ENCODE data around the gene MED12L.

The MED12L gene

DNA sequence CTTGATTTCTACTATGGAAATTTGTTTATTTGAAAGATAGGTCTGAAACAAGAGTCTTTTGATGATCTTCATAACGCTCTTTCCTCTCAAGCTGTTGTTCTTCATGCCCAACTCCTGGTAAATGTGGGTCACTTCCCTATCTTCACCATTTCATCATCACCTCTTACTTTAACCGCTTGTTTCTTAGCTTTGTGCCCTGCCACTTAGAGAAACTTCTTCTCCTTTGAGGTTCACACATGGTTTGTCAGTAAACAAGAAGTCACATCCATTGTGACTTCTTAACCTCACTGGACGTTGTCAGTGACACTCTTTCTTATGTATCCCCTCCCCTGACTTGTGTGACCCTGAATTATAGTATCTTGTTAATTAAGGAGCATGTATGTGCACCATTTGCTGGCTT lies 260.8 kb downstream of the MED12L start:
- Histone ChIP-seq H3K4me2 (ENCODE audit: low read depth, low read length) (no peak overlapping the region), H3F3A (ENCODE audit: insufficient read depth, low read length) (no peaks in the 10 kb centered on the region), H3K9ac (ENCODE audit: low read length) (no peak overlapping the region), H4K20me1 (ENCODE audit: insufficient read depth, low read length) (no peaks in the 10 kb centered on the region), H3K9me2 (replicated peaks; ENCODE audit: insufficient read depth, low read length) (no peaks in the 10 kb centered on the region), H3K9me3 (replicated peaks; ENCODE audit: insufficient read depth, low read length) (no peaks in the 10 kb centered on the region), H3K4me3 (ENCODE audit: low read length) (no peak overlapping the region), H2AFZ (ENCODE audit: low read length) (no peak overlapping the region), H3K36me3 (replicated peaks; ENCODE audit: insufficient read depth, low read length) (no peaks in the 10 kb centered on the region), H3K27ac (ENCODE audit: low read length) (no peak overlapping the region), H3K79me2 (ENCODE audit: low read length) (no peaks in the 10 kb centered on the region), H3K4me1 (ENCODE audit: low read length) (peaks cover 4% of the 10 kb centered on the region), H3K27me3 (replicated peaks; ENCODE audit: insufficient read depth, low read length) (no peaks in the 10 kb centered on the region)
- no peak for DNase-seq
- TF ChIP-seq EZH2phosphoT487 (IDR thresholded peaks at IDR 0.05; ENCODE audit: low read length): no peak
- no peak for TF ChIP-seq EZH2 (optimal IDR thresholded peaks at IDR 0.05; ENCODE audit: low read depth, low read length)
- TF ChIP-seq, protein P1, sequence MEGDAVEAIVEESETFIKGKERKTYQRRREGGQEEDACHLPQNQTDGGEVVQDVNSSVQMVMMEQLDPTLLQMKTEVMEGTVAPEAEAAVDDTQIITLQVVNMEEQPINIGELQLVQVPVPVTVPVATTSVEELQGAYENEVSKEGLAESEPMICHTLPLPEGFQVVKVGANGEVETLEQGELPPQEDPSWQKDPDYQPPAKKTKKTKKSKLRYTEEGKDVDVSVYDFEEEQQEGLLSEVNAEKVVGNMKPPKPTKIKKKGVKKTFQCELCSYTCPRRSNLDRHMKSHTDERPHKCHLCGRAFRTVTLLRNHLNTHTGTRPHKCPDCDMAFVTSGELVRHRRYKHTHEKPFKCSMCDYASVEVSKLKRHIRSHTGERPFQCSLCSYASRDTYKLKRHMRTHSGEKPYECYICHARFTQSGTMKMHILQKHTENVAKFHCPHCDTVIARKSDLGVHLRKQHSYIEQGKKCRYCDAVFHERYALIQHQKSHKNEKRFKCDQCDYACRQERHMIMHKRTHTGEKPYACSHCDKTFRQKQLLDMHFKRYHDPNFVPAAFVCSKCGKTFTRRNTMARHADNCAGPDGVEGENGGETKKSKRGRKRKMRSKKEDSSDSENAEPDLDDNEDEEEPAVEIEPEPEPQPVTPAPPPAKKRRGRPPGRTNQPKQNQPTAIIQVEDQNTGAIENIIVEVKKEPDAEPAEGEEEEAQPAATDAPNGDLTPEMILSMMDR (IDR thresholded peaks at IDR 0.05; ENCODE audit: low read length): no peak

DNA sequence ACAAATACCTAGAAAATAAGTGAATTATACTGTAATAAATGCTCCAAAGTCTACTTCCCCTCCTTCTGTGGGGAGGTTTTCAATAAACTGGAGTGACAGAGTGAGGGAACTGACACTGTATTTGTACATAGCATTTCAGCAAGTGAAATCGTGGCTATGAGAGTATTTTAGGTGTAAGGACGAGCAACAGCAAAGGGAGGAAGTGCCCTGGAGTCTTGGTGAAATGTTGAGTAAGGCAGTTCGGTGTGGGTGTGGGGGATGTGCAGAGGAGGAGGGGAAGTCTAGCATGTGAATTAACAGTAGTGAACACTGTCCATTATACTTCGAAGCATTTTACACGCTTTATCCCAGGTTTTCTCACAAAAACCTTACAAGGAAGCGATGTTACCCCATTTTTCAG lies 262.0 kb downstream of the MED12L start:
- TF ChIP-seq EZH2 (optimal IDR thresholded peaks at IDR 0.05; ENCODE audit: low read depth, low read length) (no peak), EZH2phosphoT487 (IDR thresholded peaks at IDR 0.05; ENCODE audit: low read length) (no peak)
- TF ChIP-seq, protein P1 (IDR thresholded peaks at IDR 0.05; ENCODE audit: low read length): no peak
- Histone ChIP-seq H3K4me2 (ENCODE audit: low read depth, low read length) (no peak overlapping the region), H3K27me3 (replicated peaks; ENCODE audit: insufficient read depth, low read length) (no peaks in the 10 kb centered on the region), H2AFZ (ENCODE audit: low read length) (no peak overlapping the region), H4K20me1 (ENCODE audit: insufficient read depth, low read length) (no peaks in the 10 kb centered on the region), H3K9me2 (replicated peaks; ENCODE audit: insufficient read depth, low read length) (no peaks in the 10 kb centered on the region), H3F3A (ENCODE audit: insufficient read depth, low read length) (0 out of 2 replicates have a peak, but pooled peaks cover 4% of the 10 kb centered on the region), H3K4me3 (ENCODE audit: low read length) (no peak overlapping the region), H3K4me1 (ENCODE audit: low read length) (peaks cover 11% of the 10 kb centered on the region), H3K36me3 (replicated peaks; ENCODE audit: insufficient read depth, low read length) (no peaks in the 10 kb centered on the region), H3K27ac (ENCODE audit: low read length) (no peak overlapping the region), H3K9me3 (replicated peaks; ENCODE audit: insufficient read depth, low read length) (no peaks in the 10 kb centered on the region), H3K9ac (ENCODE audit: low read length) (no peak overlapping the region), H3K79me2 (ENCODE audit: low read length) (no peaks in the 10 kb centered on the region)
- DNase-seq: no peak

DNA sequence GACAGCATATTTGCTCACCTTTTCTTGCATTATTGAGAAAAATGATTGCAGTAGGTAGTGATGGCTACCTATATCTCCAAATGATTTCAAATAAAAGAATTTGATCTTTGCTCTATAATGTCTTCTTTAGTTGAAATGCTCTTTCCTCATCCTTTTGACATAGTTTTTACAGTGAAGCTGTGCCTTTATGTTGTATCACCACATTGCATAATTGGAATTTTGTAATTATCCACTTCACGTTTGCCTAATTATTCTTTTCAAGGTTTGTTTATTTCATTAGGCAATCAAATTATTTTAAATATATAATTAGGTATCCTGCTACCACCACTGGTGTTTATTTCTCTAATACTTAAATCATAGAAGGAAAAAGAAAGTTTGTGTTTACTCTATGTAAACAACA lies 265.2 kb downstream of the MED12L start:
- Histone ChIP-seq H4K20me1 (ENCODE audit: insufficient read depth, low read length) (no peaks in the 10 kb centered on the region), H3K36me3 (replicated peaks; ENCODE audit: insufficient read depth, low read length) (no peaks in the 10 kb centered on the region), H3F3A (ENCODE audit: insufficient read depth, low read length) (0 out of 2 replicates have a peak, but pooled peaks cover 4% of the 10 kb centered on the region), H3K9me3 (replicated peaks; ENCODE audit: insufficient read depth, low read length) (no peaks in the 10 kb centered on the region), H3K4me2 (ENCODE audit: low read depth, low read length) (no peak overlapping the region), H3K9ac (ENCODE audit: low read length) (no peak overlapping the region), H2AFZ (ENCODE audit: low read length) (no peak overlapping the region), H3K79me2 (ENCODE audit: low read length) (no peaks in the 10 kb centered on the region), H3K9me2 (replicated peaks; ENCODE audit: insufficient read depth, low read length) (no peaks in the 10 kb centered on the region), H3K4me3 (ENCODE audit: low read length) (no peak overlapping the region), H3K4me1 (ENCODE audit: low read length) (peaks cover 11% of the 10 kb centered on the region), H3K27me3 (replicated peaks; ENCODE audit: insufficient read depth, low read length) (no peaks in the 10 kb centered on the region), H3K27ac (ENCODE audit: low read length) (no peak overlapping the region)
- no peak for DNase-seq
- no peak for TF ChIP-seq EZH2phosphoT487 (IDR thresholded peaks at IDR 0.05; ENCODE audit: low read length)

DNA sequence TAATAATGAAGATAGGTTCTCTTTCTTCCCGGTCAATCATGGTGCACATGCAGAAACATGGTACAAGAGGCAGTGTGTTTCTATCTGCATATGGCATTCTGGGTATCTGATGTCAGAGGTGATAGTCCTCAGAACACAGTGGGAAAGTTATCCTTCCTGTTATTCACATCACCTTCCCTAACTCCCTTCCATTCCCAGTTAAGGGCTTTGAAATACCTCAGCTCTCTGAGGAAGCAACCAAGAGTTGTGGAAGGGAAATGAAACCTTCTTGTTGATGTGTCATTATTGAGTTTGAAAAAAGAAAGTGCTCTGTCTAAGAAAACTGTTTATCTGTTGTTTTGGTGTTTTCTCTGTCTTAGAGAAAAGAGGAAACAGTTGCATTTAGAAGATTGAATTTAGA lies 265.8 kb downstream of the MED12L start:
- Histone ChIP-seq H3K9me2 (replicated peaks; ENCODE audit: insufficient read depth, low read length) (no peaks in the 10 kb centered on the region), H3K36me3 (replicated peaks; ENCODE audit: insufficient read depth, low read length) (no peaks in the 10 kb centered on the region), H3K9ac (ENCODE audit: low read length) (no peak overlapping the region), H2AFZ (ENCODE audit: low read length) (no peak overlapping the region), H3K4me3 (ENCODE audit: low read length) (no peak overlapping the region), H4K20me1 (ENCODE audit: insufficient read depth, low read length) (no peaks in the 10 kb centered on the region), H3F3A (ENCODE audit: insufficient read depth, low read length) (0 out of 2 replicates have a peak, but pooled peaks cover 4% of the 10 kb centered on the region), H3K4me2 (ENCODE audit: low read depth, low read length) (no peak overlapping the region; the same call in 1 of the 2 replicates), H3K9me3 (replicated peaks; ENCODE audit: insufficient read depth, low read length) (no peaks in the 10 kb centered on the region), H3K27me3 (replicated peaks; ENCODE audit: insufficient read depth, low read length) (no peaks in the 10 kb centered on the region), H3K79me2 (ENCODE audit: low read length) (no peaks in the 10 kb centered on the region), H3K27ac (ENCODE audit: low read length) (no peak overlapping the region), H3K4me1 (ENCODE audit: low read length) (peaks cover 11% of the 10 kb centered on the region)
- no peak for TF ChIP-seq EZH2 (optimal IDR thresholded peaks at IDR 0.05; ENCODE audit: low read depth, low read length)
- TF ChIP-seq, protein P1 (IDR thresholded peaks at IDR 0.05; ENCODE audit: low read length): no peak
- TF ChIP-seq EZH2phosphoT487 (IDR thresholded peaks at IDR 0.05; ENCODE audit: low read length): no peak
- DNase-seq: peak; percentile 14
